Measurements from ENCODE around the gene MMP12. TPM values are rescaled to one million over a fixed set of nuclear protein-coding genes. Genes with fewer than 3 reads are reported as not detected.

Gene MMP12
- total and polyA plus RNA-seq, 2 donors (not counting 3 experiments of a cell fraction or from before 2014, with no cell fraction given): not detected

DNA sequence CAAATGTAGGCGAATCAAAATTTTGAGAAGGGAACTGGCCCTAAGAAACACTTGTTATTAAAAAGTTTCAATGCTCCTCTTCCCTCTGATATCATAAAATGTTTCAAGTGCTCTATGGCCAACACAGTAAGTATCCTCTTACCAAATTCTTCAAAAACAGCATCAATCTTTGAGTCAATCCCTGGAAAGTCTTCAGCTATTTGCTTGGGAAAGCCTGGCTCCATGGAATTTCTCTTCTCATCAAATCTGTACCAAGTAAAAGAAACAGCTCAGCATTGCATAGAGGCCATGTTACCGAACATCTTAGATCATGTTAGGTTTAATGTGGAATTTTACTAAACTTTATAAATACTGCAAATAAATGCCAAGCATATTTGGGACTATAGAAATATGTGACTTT is 37.6 kb downstream of the MMP12 start:
- TF ChIP-seq JUN (IDR thresholded peaks at IDR 0.05; ENCODE audit: borderline replicate concordance, insufficient read depth, insufficient read length, low read depth) (no peak), GATA2 (IDR thresholded peaks at IDR 0.05; ENCODE audit: insufficient read depth, insufficient read length, low read depth, low read length) (no peak), POLR2AphosphoS5 (IDR thresholded peaks at IDR 0.05; ENCODE audit: insufficient read depth, low read depth, low read length) (no peak), POLR2A (IDR thresholded peaks at IDR 0.05; ENCODE audit: low read depth, low read length) (no peak)
- TF ChIP-seq, protein P1, sequence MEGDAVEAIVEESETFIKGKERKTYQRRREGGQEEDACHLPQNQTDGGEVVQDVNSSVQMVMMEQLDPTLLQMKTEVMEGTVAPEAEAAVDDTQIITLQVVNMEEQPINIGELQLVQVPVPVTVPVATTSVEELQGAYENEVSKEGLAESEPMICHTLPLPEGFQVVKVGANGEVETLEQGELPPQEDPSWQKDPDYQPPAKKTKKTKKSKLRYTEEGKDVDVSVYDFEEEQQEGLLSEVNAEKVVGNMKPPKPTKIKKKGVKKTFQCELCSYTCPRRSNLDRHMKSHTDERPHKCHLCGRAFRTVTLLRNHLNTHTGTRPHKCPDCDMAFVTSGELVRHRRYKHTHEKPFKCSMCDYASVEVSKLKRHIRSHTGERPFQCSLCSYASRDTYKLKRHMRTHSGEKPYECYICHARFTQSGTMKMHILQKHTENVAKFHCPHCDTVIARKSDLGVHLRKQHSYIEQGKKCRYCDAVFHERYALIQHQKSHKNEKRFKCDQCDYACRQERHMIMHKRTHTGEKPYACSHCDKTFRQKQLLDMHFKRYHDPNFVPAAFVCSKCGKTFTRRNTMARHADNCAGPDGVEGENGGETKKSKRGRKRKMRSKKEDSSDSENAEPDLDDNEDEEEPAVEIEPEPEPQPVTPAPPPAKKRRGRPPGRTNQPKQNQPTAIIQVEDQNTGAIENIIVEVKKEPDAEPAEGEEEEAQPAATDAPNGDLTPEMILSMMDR (IDR thresholded peaks at IDR 0.05; ENCODE audit: extremely low read depth in 1 of 2, insufficient read depth in 1 of 2, low read depth in 1 of 2, low read length in 2 of 2): no peak
- TF ChIP-seq, protein P2, sequence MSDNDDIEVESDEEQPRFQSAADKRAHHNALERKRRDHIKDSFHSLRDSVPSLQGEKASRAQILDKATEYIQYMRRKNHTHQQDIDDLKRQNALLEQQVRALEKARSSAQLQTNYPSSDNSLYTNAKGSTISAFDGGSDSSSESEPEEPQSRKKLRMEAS (IDR thresholded peaks at IDR 0.05; ENCODE audit: insufficient read depth, insufficient read length): no peak
- no peak overlapping the region for H3K4me2 ChIP-seq (ENCODE audit: insufficient read depth, low read length)
- no peaks in the 10 kb centered on the region for H3K36me3 ChIP-seq (ENCODE audit: control insufficient read depth in 2 of 2, extremely low read depth in 1 of 2, insufficient read depth in 2 of 2, low read length in 2 of 2)
- dilution Hi-C loops (cut with MboI; ENCODE audit: extremely low pct_ligation_motif_present, low sequenced_read_pairs): no loop called here
- ChIA-PET CTCF (interaction anchor here (0.8 kb wide), 1 partner anchor 78 kb away, joined by 3 read pairs; no protein-coding TSS in a partner anchor), POLR2A (interaction anchor here (0.7 kb wide), 1 partner anchor 76 kb away, joined by 4 read pairs; no protein-coding TSS in a partner anchor)
- H3K4me3 ChIP-seq (replicated peaks in 1 of 3; ENCODE audit: insufficient read depth in 1 of 3, low read depth in 1 of 3, low read length in 3 of 3): no peak overlapping the region
- no TSS peak for BruUV-seq (replicated peaks)
- H3K9me3 ChIP-seq (replicated peaks; ENCODE audit: control insufficient read depth, insufficient read depth, low read length): no peaks in the 10 kb centered on the region
- H3K79me2 ChIP-seq (ENCODE audit: control insufficient read depth, insufficient read depth, low read length): no peaks in the 10 kb centered on the region
- H3K9ac ChIP-seq (replicated peaks; ENCODE audit: extremely low read depth, insufficient read depth, low read length): no peak overlapping the region
- peaks cover 7 to 9% of the 10 kb centered on the region in 2 experiments for H3K27me3 ChIP-seq (ENCODE audit: control insufficient read depth in 2 of 2, insufficient read depth in 2 of 2, low read length in 2 of 2)
- no peak overlapping the region for H3K27ac ChIP-seq (ENCODE audit: insufficient read depth, low read depth, low read length)
- FAIRE-seq (no peak), DNase-seq (ENCODE audit: low read depth, low spot score) (no peak)
- no peaks in the 10 kb centered on the region for H3K4me1 ChIP-seq (ENCODE audit: control insufficient read depth, extremely low read depth, insufficient read depth, low read length)
- intact Hi-C loops (cut with micrococcal nuclease): no loop called here
- H4K20me1 ChIP-seq (replicated peaks; ENCODE audit: control insufficient read depth, extremely low read depth, insufficient read depth, low read length): no peaks in the 10 kb centered on the region
- no peaks in the 10 kb centered on the region for H3K9me1 ChIP-seq (replicated peaks; ENCODE audit: control insufficient read depth, extremely low read depth, insufficient read depth, low read length)
- H2AFZ ChIP-seq (ENCODE audit: low read depth, low read length): no peak overlapping the region
